Measurements from ENCODE around the gene SORBS2.

DNA sequence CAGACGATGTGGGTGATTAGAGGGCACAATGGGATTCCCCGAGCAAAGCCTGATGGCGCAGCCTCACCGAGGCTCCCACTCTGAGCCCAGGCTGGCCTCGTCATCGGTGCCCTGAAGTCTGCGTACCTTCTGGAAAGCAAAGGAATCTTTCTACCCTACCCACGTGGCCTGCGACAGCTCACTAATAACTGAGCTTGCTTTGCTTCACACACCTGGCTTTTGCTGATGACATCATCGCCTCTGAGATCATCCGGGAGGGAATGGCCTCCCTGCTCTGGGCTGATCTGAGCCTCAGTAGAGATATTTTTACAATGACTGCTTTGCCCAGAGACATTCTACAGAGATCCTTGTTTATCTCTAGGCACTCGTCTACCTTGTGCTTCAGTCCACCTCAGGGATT lies 231.3 kb downstream of the SORBS2 start:
- TF ChIP-seq, protein P1, sequence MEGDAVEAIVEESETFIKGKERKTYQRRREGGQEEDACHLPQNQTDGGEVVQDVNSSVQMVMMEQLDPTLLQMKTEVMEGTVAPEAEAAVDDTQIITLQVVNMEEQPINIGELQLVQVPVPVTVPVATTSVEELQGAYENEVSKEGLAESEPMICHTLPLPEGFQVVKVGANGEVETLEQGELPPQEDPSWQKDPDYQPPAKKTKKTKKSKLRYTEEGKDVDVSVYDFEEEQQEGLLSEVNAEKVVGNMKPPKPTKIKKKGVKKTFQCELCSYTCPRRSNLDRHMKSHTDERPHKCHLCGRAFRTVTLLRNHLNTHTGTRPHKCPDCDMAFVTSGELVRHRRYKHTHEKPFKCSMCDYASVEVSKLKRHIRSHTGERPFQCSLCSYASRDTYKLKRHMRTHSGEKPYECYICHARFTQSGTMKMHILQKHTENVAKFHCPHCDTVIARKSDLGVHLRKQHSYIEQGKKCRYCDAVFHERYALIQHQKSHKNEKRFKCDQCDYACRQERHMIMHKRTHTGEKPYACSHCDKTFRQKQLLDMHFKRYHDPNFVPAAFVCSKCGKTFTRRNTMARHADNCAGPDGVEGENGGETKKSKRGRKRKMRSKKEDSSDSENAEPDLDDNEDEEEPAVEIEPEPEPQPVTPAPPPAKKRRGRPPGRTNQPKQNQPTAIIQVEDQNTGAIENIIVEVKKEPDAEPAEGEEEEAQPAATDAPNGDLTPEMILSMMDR (IDR thresholded peaks at IDR 0.05): no peak
- TF ChIP-seq POLR2AphosphoS5 (IDR thresholded peaks at IDR 0.05): no peak
- no peak for TF ChIP-seq POLR2A (IDR thresholded peaks at IDR 0.05)

All from transverse colon (tissue), 4 donors.